ENCODE data around the gene ATP8B4. TPM values are rescaled to one million over a fixed set of nuclear protein-coding genes. Genes with fewer than 3 reads are reported as not detected.
A peak's percentile ranks its signal among the peaks of the same experiment; 100 is the strongest.

Gene ATP8B4
- total and polyA plus RNA-seq, 5 donors: 3.0 to 11.7 (median 5.2) TPM

- Histone ChIP-seq H3K4me3 (ENCODE audit: low read length) (no peak overlapping the region), H3K9me3 (ENCODE audit: control insufficient read depth, low read length) (no peaks in the 10 kb centered on the region), H3K27ac (ENCODE audit: low read length) (no peak overlapping the region), H3K27me3 (ENCODE audit: control insufficient read depth, insufficient read depth) (no peaks in the 10 kb centered on the region), H3K4me1 (ENCODE audit: control insufficient read depth, insufficient read depth, low read length) (no peaks in the 10 kb centered on the region)
- ATAC-seq (no peak), DNase-seq (no peak)
- intact Hi-C loops (cut with DNase I): loop anchor here in 1 of 4 donors (10.0 kb wide), 1 partner anchor 134 kb away; no protein-coding TSS in a partner anchor
These were observed 248.6 kb downstream of the ATP8B4 start for GRCh38 chr15:49870472-49870871.

GRCh38 chr15:49868348-49868747 lies 250.7 kb downstream of the ATP8B4 start:
- no peak overlapping the region for H3K27ac ChIP-seq (ENCODE audit: low read length)
- H3K4me1 ChIP-seq (ENCODE audit: control insufficient read depth, insufficient read depth, low read length): no peaks in the 10 kb centered on the region
- no peaks in the 10 kb centered on the region for H3K9me3 ChIP-seq (ENCODE audit: control insufficient read depth, low read length)
- intact Hi-C loops (cut with DNase I): no loop called here
- H3K27me3 ChIP-seq (ENCODE audit: control insufficient read depth, insufficient read depth): no peaks in the 10 kb centered on the region
- no peak for DNase-seq
- no peak for ATAC-seq
- H3K4me3 ChIP-seq (ENCODE audit: low read length): no peak overlapping the region

DNA sequence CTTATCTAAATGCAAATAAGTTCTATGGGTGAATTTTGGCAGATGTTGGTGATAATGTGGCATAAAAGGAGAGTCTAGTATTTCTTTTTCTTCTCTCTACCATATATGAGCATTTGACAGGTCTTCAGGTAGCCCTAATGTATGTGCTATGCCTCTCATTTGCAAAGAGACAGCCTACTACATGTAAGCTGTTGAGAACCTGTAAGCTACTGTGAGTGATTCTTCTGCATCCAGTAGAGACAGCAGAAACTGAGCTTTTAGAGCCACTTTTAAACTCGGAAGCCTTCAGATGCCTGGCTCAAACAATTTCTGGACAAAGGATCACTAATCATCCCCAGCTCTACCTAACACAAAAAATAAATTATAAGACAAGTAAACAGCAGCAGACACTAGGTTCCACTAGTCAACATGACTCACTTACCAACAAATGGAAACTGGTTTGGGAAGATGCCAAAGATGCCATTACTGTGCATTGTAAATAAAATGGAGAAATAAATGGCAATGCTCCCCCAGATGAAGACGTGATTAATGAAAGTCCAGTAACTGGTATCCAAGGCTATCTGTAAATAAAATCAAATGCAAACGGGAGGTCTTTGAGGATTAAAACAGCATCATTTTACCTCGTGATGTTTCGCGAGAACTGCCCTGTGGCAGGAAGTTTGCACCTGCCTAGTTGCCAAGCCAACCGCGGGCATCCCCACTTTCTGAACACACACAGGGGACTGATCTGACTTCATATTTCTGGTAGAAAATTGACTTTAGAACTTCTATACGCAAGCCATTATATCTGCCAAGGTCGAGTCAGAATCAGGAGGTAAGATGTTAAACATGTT lies 252.9 kb downstream of the ATP8B4 start:
- intact Hi-C loops (cut with DNase I): no loop called here
- no peak for ATAC-seq

GRCh38 chr15:49864251-49864650 lies 254.8 kb downstream of the ATP8B4 start:
- DNase-seq (no peak), ATAC-seq (no peak)
- H3K27me3 ChIP-seq (ENCODE audit: control insufficient read depth, insufficient read depth): no peaks in the 10 kb centered on the region
- H3K27ac ChIP-seq (ENCODE audit: low read length): no peak overlapping the region
- no peaks in the 10 kb centered on the region for H3K9me3 ChIP-seq (ENCODE audit: control insufficient read depth, low read length)
- WGBS: 78% methylated on average over 2 of the region's 2 CpGs
- H3K4me1 ChIP-seq (ENCODE audit: control insufficient read depth, insufficient read depth, low read length): peaks cover 2% of the 10 kb centered on the region
- intact Hi-C loops (cut with DNase I): no loop called here
- no peak overlapping the region for H3K4me3 ChIP-seq (ENCODE audit: low read length)

More for the DNA sequence above, 252.9 kb downstream of the ATP8B4 start:
- Histone ChIP-seq H3K4me1 (ENCODE audit: control insufficient read depth, insufficient read depth, low read length) (no peaks in the 10 kb centered on the region), H3K4me3 (ENCODE audit: low read length) (no peak overlapping the region), H3K27me3 (ENCODE audit: control insufficient read depth, insufficient read depth) (no peaks in the 10 kb centered on the region), H3K27ac (ENCODE audit: low read length) (no peak overlapping the region), H3K9me3 (ENCODE audit: control insufficient read depth, low read length) (no peaks in the 10 kb centered on the region)
- DNase-seq: no peak
- WGBS: 81% methylated on average over 10 of the region's 10 CpGs

DNA sequence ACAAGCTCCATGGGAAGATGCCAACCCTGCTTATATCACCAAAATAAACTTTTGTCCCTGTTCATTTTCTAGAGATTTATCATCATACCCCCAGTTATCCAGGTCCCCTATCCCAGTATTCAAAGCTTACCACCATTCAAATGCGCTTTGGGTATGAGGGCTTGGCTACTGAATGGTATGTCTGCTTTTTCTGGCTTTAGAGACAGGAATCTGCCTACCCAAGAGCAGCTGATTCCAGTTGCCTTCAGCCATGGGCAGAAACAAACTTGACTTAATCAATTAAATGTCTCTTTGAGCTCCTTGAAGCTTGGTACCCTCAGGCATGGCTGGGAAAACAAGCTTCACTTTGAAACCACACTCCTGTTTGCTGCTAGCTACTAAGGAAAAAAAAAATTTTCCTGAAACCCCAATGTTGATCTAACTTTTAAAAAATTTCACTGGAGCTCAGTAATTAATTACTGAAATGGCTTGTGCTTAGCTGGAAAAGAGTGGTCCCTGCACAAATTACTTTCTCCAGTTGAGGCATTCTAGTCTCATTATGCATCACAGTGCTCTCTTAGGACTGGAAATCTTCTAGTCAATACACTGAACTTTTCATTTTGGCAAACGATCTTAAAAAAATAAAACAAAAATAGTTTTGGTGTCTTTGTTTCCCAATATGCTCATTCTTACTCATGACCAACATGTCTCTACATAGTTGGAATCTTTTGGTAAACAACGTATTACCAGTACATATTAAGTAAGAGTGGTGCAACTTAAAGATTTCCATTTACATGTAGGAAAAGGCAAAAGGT lies 255.4 kb downstream of the ATP8B4 start:
- WGBS: 71% methylated on average over 3 of the region's 3 CpGs
- Histone ChIP-seq H3K9me3 (ENCODE audit: control insufficient read depth, low read length) (no peaks in the 10 kb centered on the region), H3K27me3 (ENCODE audit: control insufficient read depth, insufficient read depth) (no peaks in the 10 kb centered on the region), H3K27ac (ENCODE audit: low read length) (peak overlapping the region; percentile 20), H3K4me1 (ENCODE audit: control insufficient read depth, insufficient read depth, low read length) (peaks cover 2% of the 10 kb centered on the region), H3K4me3 (ENCODE audit: low read length) (no peak overlapping the region)
- intact Hi-C loops (cut with DNase I): no loop called here
- DNase-seq (no peak), ATAC-seq (peak in 1 of 2 donors; percentile 39)

- peaks cover 2% of the 10 kb centered on the region for H3K4me1 ChIP-seq (ENCODE audit: control insufficient read depth, insufficient read depth, low read length)
These were observed 258.9 kb downstream of the ATP8B4 start for GRCh38 chr15:49860101-49860500.

GRCh38 chr15:49857496-49858475 lies 261.2 kb downstream of the ATP8B4 start:
- no peak for DNase-seq
- WGBS: 63% methylated on average over 4 of the region's 4 CpGs
- Histone ChIP-seq H3K27me3 (ENCODE audit: control insufficient read depth, insufficient read depth) (no peaks in the 10 kb centered on the region), H3K4me1 (ENCODE audit: control insufficient read depth, insufficient read depth, low read length) (peaks cover 2% of the 10 kb centered on the region), H3K9me3 (ENCODE audit: control insufficient read depth, low read length) (no peaks in the 10 kb centered on the region), H3K4me3 (ENCODE audit: low read length) (no peak overlapping the region), H3K27ac (ENCODE audit: low read length) (no peak overlapping the region)
- no peak for ATAC-seq
- intact Hi-C loops (cut with DNase I): no loop called here

More at GRCh38 chr15:49860101-49860500, 258.9 kb downstream of the ATP8B4 start:
- Histone ChIP-seq H3K27ac (ENCODE audit: low read length) (peak overlapping the region; percentile 52), H3K27me3 (ENCODE audit: control insufficient read depth, insufficient read depth) (no peaks in the 10 kb centered on the region), H3K4me3 (ENCODE audit: low read length) (no peak overlapping the region), H3K9me3 (ENCODE audit: control insufficient read depth, low read length) (no peaks in the 10 kb centered on the region)
- ATAC-seq: no peak
- intact Hi-C loops (cut with DNase I): no loop called here
- 58% methylated on average over 8 of the region's 8 CpGs for WGBS
- no peak for DNase-seq

GRCh38 chr15:49855917-49856637 lies 263.0 kb downstream of the ATP8B4 start:
- intact Hi-C loops (cut with DNase I): no loop called here
- WGBS: 41% methylated on average over 4 of the region's 4 CpGs
- DNase-seq: peak in 1 of 3 donors; percentile 30
- ATAC-seq: peak; percentile 93 to 95
- H3K4me3 ChIP-seq (ENCODE audit: low read length): no peak overlapping the region
- peaks cover 2% of the 10 kb centered on the region for H3K4me1 ChIP-seq (ENCODE audit: control insufficient read depth, insufficient read depth, low read length)
- H3K27ac ChIP-seq (ENCODE audit: low read length): no peak overlapping the region
- H3K9me3 ChIP-seq (ENCODE audit: control insufficient read depth, low read length): no peaks in the 10 kb centered on the region
- no peaks in the 10 kb centered on the region for H3K27me3 ChIP-seq (ENCODE audit: control insufficient read depth, insufficient read depth)

DNA sequence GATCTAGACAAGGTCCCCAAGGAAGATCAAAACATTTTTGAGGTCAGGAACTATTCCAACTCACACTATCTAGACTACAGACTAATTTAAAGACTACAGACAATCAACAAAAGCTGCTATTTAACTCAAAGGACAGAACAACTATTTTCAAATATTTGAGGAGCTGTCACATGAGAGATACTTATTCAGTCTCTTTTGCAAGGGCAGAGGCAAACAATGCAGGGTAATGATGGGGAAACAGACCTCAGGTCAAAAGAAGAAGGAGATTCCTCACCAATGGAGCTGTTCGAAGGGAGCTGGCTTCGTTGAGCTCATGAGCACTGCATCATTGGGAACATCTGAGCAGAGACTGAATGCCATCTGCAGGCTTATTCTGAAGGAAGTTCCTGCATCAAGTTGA lies 266.3 kb downstream of the ATP8B4 start:
- Histone ChIP-seq H3K4me1 (ENCODE audit: control insufficient read depth, insufficient read depth, low read length) (no peaks in the 10 kb centered on the region), H3K4me3 (ENCODE audit: low read length) (no peak overlapping the region), H3K27me3 (ENCODE audit: control insufficient read depth, insufficient read depth) (no peaks in the 10 kb centered on the region), H3K27ac (ENCODE audit: low read length) (no peak overlapping the region), H3K9me3 (ENCODE audit: control insufficient read depth, low read length) (no peaks in the 10 kb centered on the region)
- no peak for ATAC-seq
- WGBS: 64% methylated on average over 2 of the region's 2 CpGs
- no peak for DNase-seq
- intact Hi-C loops (cut with DNase I): no loop called here

GRCh38 chr15:49848807-49849206 lies 270.2 kb downstream of the ATP8B4 start:
- no peak overlapping the region for H3K27ac ChIP-seq (ENCODE audit: low read length)
- DNase-seq (peak in 1 of 3 donors; percentile 17), ATAC-seq (no peak)
- no peaks in the 10 kb centered on the region for H3K27me3 ChIP-seq (ENCODE audit: control insufficient read depth, insufficient read depth)
- no peak overlapping the region for H3K4me3 ChIP-seq (ENCODE audit: low read length)
- intact Hi-C loops (cut with DNase I): no loop called here
- no peaks in the 10 kb centered on the region for H3K4me1 ChIP-seq (ENCODE audit: control insufficient read depth, insufficient read depth, low read length)
- no peaks in the 10 kb centered on the region for H3K9me3 ChIP-seq (ENCODE audit: control insufficient read depth, low read length)
- WGBS: 62% methylated on average over 2 of the region's 2 CpGs

All from right cardiac atrium (tissue), 5 donors.